Endothelial cell of umbilical vein (primary cell): ENCODE measurements around the gene TOGARAM2. TPM values are rescaled to one million over a fixed set of nuclear protein-coding genes. Genes with fewer than 3 reads are reported as not detected.

Experiments used
- BruUV-seq: library from RNA; stranded (reverse); fragments of 400-500 nt; replicated peaks from 2 replicates; lab custom pipeline; 2021; lab: Mats Ljungman, UMichigan
- CTCF ChIA-PET: fragments of 300-600, 350-600 bp; sonication (Branson Sonifier 250); formaldehyde crosslinking; loops from one replicate; lab custom pipeline; 2021; ENCODE audit warnings: antibody characterized with exemption, inconsistent platforms; lab: Charles Lee
- POLR2A ChIA-PET: fragments of 300-600, 350-600 bp; sonication (Branson Sonifier 250); formaldehyde crosslinking; loops from one replicate; lab custom pipeline; 2021; ENCODE audit warnings: antibody characterized with exemption, inconsistent platforms; lab: Charles Lee
- DNase-seq: peaks from one replicate; pipeline ENCODE4 v3.0.0-alpha.2; 2011; ENCODE audit warnings: low read depth, low spot score
- FAIRE-seq: peaks from 2 replicates; lab custom pipeline; 2011; peaks lifted over from hg19 to GRCh38; lab: Jason Lieb, UNC
- H2AFZ ChIP-seq: 2 replicates; pipeline ENCODE4 v1.6.0; 2012; ENCODE audit warnings: low read depth, low read length, control low read depth, inconsistent platforms
- H3K27ac ChIP-seq: 2 replicates; pipeline ENCODE4 v1.5.1; 2011; ENCODE audit warnings: low read depth, mild to moderate bottlenecking, control low read depth, low read length, moderate library complexity; ENCODE audit not compliant: insufficient read depth
- H3K27me3 ChIP-seq, 2 experiments: 2 replicates each; pipeline versions ENCODE4 v1.6.0 to v1.6.1; 2011; ENCODE audit warnings: low read length in 2 of 2, mixed read lengths in 1 of 2; ENCODE audit not compliant: control insufficient read depth in 2 of 2, insufficient read depth in 2 of 2
- H3K36me3 ChIP-seq, 2 experiments: 2 replicates in 1 of 2; 3 replicates in 1 of 2; pipeline ENCODE4 v1.5.1; 2011; ENCODE audit warnings: low read length in 2 of 2, mild to moderate bottlenecking in 1 of 2, moderate library complexity in 1 of 2; ENCODE audit not compliant: control insufficient read depth in 2 of 2, insufficient read depth in 2 of 2; ENCODE audit errors: extremely low read depth in 1 of 2
- H3K4me1 ChIP-seq: 3 replicates; pipeline ENCODE4 v1.5.1; 2011; ENCODE audit warnings: mild to moderate bottlenecking, low read length; ENCODE audit not compliant: control insufficient read depth, insufficient read depth; ENCODE audit errors: extremely low read depth
- H3K4me2 ChIP-seq: 2 replicates; pipeline ENCODE4 v1.6.1; 2011; ENCODE audit warnings: low read length, control low read depth, mixed read lengths; ENCODE audit not compliant: insufficient read depth
- H3K4me3 ChIP-seq, 3 experiments: fragments of 200-600 bp in 1 of 3; sonication (generic), shearing (Covaris generic) in 1 of 3; replicated peaks in 1 of 3; 2 replicates each; pipeline ENCODE4 v1.5.1; 2011 to 2016; ENCODE audit warnings: control low read depth in 3 of 3, low read length in 3 of 3, mild to moderate bottlenecking in 2 of 3, inconsistent platforms in 1 of 3, low read depth in 1 of 3, moderate library complexity in 1 of 3; ENCODE audit not compliant: insufficient read depth in 1 of 3
- H3K79me2 ChIP-seq: 2 replicates; pipeline ENCODE4 v1.6.0; 2012; ENCODE audit warnings: low read length, inconsistent platforms; ENCODE audit not compliant: control insufficient read depth, insufficient read depth
- H3K9ac ChIP-seq: replicated peaks from 2 replicates; pipeline ENCODE3; 2011; ENCODE audit warnings: low read length, control low read depth; ENCODE audit not compliant: insufficient read depth; ENCODE audit errors: extremely low read depth
- H3K9me1 ChIP-seq: replicated peaks from 3 replicates; pipeline ENCODE4 v1.6.0; 2011; ENCODE audit warnings: mild to moderate bottlenecking, low read length; ENCODE audit not compliant: control insufficient read depth, insufficient read depth; ENCODE audit errors: extremely low read depth
- H3K9me3 ChIP-seq: replicated peaks from 2 replicates; pipeline ENCODE4 v1.5.1; 2012; ENCODE audit warnings: low read length, inconsistent platforms; ENCODE audit not compliant: control insufficient read depth, insufficient read depth
- H4K20me1 ChIP-seq: replicated peaks from 2 replicates; pipeline ENCODE3; 2011; ENCODE audit warnings: mild to moderate bottlenecking, low read length; ENCODE audit not compliant: control insufficient read depth, insufficient read depth; ENCODE audit errors: extremely low read depth
- CTCF ChIP-seq, 2 donors: IDR thresholded peaks; 1 replicate in 1 of 2; 2 replicates in 1 of 2; pipeline ENCODE4 v1.5.1; 2011; ENCODE audit warnings: low read length in 2 of 2, mild to moderate bottlenecking in 2 of 2, moderate library complexity in 2 of 2, control low read depth in 1 of 2, inconsistent platforms in 1 of 2, low read depth in 1 of 2; ENCODE audit not compliant: insufficient read depth in 1 of 2; ENCODE audit errors: extremely low read depth in 1 of 2
- EZH2 ChIP-seq: IDR thresholded peaks from 2 replicates; pipeline ENCODE4 v1.6.1; 2012; ENCODE audit warnings: borderline replicate concordance, low read depth, mild to moderate bottlenecking, moderate library complexity, low read length, inconsistent platforms; ENCODE audit not compliant: severe bottlenecking
- FOS ChIP-seq: IDR thresholded peaks from 2 replicates; pipeline ENCODE4 v1.6.1; 2011; ENCODE audit warnings: mild to moderate bottlenecking, low read length, moderate library complexity, borderline replicate concordance; ENCODE audit not compliant: insufficient read depth
- GATA2 ChIP-seq: IDR thresholded peaks from 2 replicates; pipeline ENCODE4 v1.7.0; 2011; ENCODE audit warnings: low read depth, mild to moderate bottlenecking, moderate library complexity, mixed read lengths, low read length; ENCODE audit not compliant: insufficient read length, insufficient read depth
- JUN ChIP-seq: IDR thresholded peaks from 2 replicates; pipeline ENCODE4 v1.6.1; 2011; ENCODE audit warnings: borderline replicate concordance, low read depth; ENCODE audit not compliant: insufficient read length, insufficient read depth
- MYC ChIP-seq: IDR thresholded peaks from one replicate; pipeline ENCODE4 v1.6.1; 2011; ENCODE audit warnings: mild to moderate bottlenecking, low read depth, low read length
- POLR2A ChIP-seq: IDR thresholded peaks from 2 replicates; pipeline ENCODE4 v1.6.1; 2012; ENCODE audit warnings: low read depth, mild to moderate bottlenecking, control low read depth, low read length
- POLR2AphosphoS5 ChIP-seq: IDR thresholded peaks from 2 replicates; pipeline ENCODE4 v1.6.1; 2012; ENCODE audit warnings: low read depth, mild to moderate bottlenecking, control low read depth, low read length, moderate library complexity; ENCODE audit not compliant: insufficient read depth
- dilution Hi-C: fragments of 300-500 bp; cut with MboI; formaldehyde crosslinking; loops from one replicate; pipeline ENCODE4 v1.15.0; 2019; ENCODE audit warnings: low sequenced_read_pairs; ENCODE audit not compliant: extremely low pct_ligation_motif_present
- intact Hi-C: fragments of 100-400 bp; cut with micrococcal nuclease; formaldehyde crosslinking; loops from one replicate; pipeline ENCODE4 v1.10.0; 2022
- polyA plus RNA-seq, 4 experiments: library from polyadenylated mRNA; depleted of rRNA in 3 of 4; stranded (reverse) in 3 of 4; unstranded in 1 of 4; fragments of >200 nt; gene quantifications; 2 replicates each; pipeline versions ENCODE4 v1.2.1 to v1.2.3, GENCODE V29; 2011 to 2012; ENCODE audit warnings: missing spikeins in 1 of 4
- total RNA-seq: library from RNA; stranded (reverse); gene quantifications from 2 replicates; pipeline ENCODE4 v1.2.3, GENCODE V29; 2021
- TF ChIP-seq, protein P1 (sequence below): IDR thresholded peaks from 2 replicates; pipeline ENCODE4 v1.6.1; 2011; ENCODE audit not compliant: insufficient read depth, insufficient read length

TOGARAM2 gene
- total and polyA plus RNA-seq, 2 donors (not counting 3 experiments of a cell fraction or from before 2014, with no cell fraction given): not detected

DNA sequence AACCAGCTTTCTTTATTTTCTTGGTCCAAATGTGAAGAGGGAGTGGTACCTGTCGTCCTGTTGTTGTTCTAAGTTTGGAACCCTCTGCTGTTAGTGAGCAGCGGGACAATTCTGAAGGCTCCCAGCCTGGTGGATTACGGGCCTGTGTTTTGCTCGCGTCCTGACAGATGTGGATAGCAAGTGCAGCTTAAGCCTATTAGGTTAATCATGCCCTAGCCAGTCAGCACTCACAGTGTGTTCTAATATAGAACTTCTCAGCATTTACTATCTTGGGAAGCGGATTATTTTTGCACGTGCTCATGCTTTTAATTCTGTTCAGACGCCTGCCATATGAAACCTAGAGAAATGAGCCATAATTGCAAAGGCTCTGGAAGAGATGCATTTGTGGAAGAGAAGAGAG lies 93.3 kb downstream of the TOGARAM2 start, which contains the start of gene PCARE:
Gene PCARE, minus strand, starts transcription at position 113 of the 400 bp plus-strand sequence. CDS start 262 bp downstream, outside the sequence.
- POLR2A ChIA-PET: no interaction called here
- CTCF ChIA-PET: no interaction called here

More for the DNA sequence above, 93.3 kb downstream of the TOGARAM2 start, which contains the start of gene PCARE:
- H3K27me3 ChIP-seq: peaks cover 0 to 5% of the 10 kb centered on the region in 2 experiments
- no peaks in the 10 kb centered on the region for H3K9me3 ChIP-seq
- intact Hi-C loops (no loop called here), dilution Hi-C loops (no loop called here)
- H4K20me1 ChIP-seq: no peaks in the 10 kb centered on the region
- no peaks in the 10 kb centered on the region for H3K9me1 ChIP-seq
- H3K79me2 ChIP-seq: no peaks in the 10 kb centered on the region
- no peak within 1 kb of the TSS for H3K4me2 ChIP-seq
- no peaks in the 10 kb centered on the region for H3K36me3 ChIP-seq
- no TSS peak for BruUV-seq
- no peaks in the 10 kb centered on the region for H3K4me1 ChIP-seq
- H3K27ac ChIP-seq: no peak within 1 kb of the TSS
- DNase-seq (no peak), FAIRE-seq (no peak)
- no peak within 1 kb of the TSS for H2AFZ ChIP-seq
- no peak within 1 kb of the TSS for H3K9ac ChIP-seq
- no peak within 1 kb of the TSS for H3K4me3 ChIP-seq
- TF ChIP-seq POLR2AphosphoS5: no peak
- no peak for TF ChIP-seq POLR2A
- TF ChIP-seq JUN: no peak
- TF ChIP-seq CTCF (IDR thresholded peaks at IDR 0.05; ENCODE audit: extremely low read depth in 1 of 2, insufficient read depth in 1 of 2, low read depth in 1 of 2, low read length in 2 of 2): no peak
- TF ChIP-seq, protein P1, sequence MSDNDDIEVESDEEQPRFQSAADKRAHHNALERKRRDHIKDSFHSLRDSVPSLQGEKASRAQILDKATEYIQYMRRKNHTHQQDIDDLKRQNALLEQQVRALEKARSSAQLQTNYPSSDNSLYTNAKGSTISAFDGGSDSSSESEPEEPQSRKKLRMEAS: no peak
- no peak for TF ChIP-seq FOS
- TF ChIP-seq EZH2: no peak
- TF ChIP-seq GATA2: no peak
- TF ChIP-seq MYC: no peak
